H1 (cell line): ENCODE measurements around the gene KNCN. TPM values are rescaled to one million over a fixed set of nuclear protein-coding genes. Genes with fewer than 3 reads are reported as not detected.

Experiments used
- CTCF ChIA-PET: fragments of 300-600 bp; sonication (Branson Sonifier 250); formaldehyde crosslinking; loops from one replicate; lab custom pipeline; 2021; ENCODE audit not compliant: partially characterized antibody; lab: Charles Lee
- POLR2A ChIA-PET: fragments of 300-600 bp; sonication (Branson Sonifier 250); formaldehyde crosslinking; loops from one replicate; lab custom pipeline; 2021; ENCODE audit warnings: inconsistent platforms; ENCODE audit not compliant: partially characterized antibody; lab: Charles Lee
- DNase-seq, 2 experiments: peaks; one replicate each; pipeline versions ENCODE4 v3.0.0 to v3.0.0-alpha.2; 2010 to 2022; ENCODE audit warnings: low spot score in 2 of 2, low read depth in 1 of 2, mixed read lengths in 1 of 2
- FAIRE-seq: peaks from 2 replicates; lab custom pipeline; 2011; peaks lifted over from hg19 to GRCh38; lab: Jason Lieb, UNC
- H2AFZ ChIP-seq: 2 replicates; pipeline ENCODE4 v1.8.1; 2012; ENCODE audit warnings: low read length, inconsistent platforms
- H2AK5ac ChIP-seq: 2 replicates; pipeline ENCODE4 v1.6.1; 2013; ENCODE audit warnings: low read depth, low read length
- H2BK120ac ChIP-seq: replicated peaks from 2 replicates; pipeline ENCODE3; 2013; ENCODE audit warnings: low read depth, low read length, inconsistent platforms
- H2BK12ac ChIP-seq: 2 replicates; pipeline ENCODE4 v1.6.1; 2013; ENCODE audit warnings: low read depth, low read length
- H2BK15ac ChIP-seq: 2 replicates; pipeline ENCODE4 v1.6.1; 2013; ENCODE audit warnings: low read length
- H2BK20ac ChIP-seq: 2 replicates; pipeline ENCODE4 v1.6.1; 2013; ENCODE audit warnings: low read length
- H2BK5ac ChIP-seq: 2 replicates; pipeline ENCODE4 v1.6.1; 2013; ENCODE audit warnings: low read depth, low read length
- H3K14ac ChIP-seq: 2 replicates; pipeline ENCODE4 v1.6.1; 2013; ENCODE audit warnings: inconsistent platforms; ENCODE audit not compliant: insufficient read length
- H3K18ac ChIP-seq: 2 replicates; pipeline ENCODE4 v1.6.1; 2013; ENCODE audit warnings: low read length; ENCODE audit errors: extremely low read depth
- H3K23ac ChIP-seq: 2 replicates; pipeline ENCODE4 v1.6.1; 2013; ENCODE audit warnings: inconsistent platforms; ENCODE audit not compliant: insufficient read length
- H3K23me2 ChIP-seq: 2 replicates; pipeline ENCODE4 v1.6.1; 2013; ENCODE audit warnings: low read depth, low read length
- H3K27ac ChIP-seq: 2 replicates; pipeline ENCODE4 v1.6.1; 2011; ENCODE audit warnings: low read depth, low read length, inconsistent platforms
- H3K27me3 ChIP-seq, 4 experiments: replicated peaks in 1 of 4; 1 replicate in 1 of 4; 2 replicates in 3 of 4; pipeline versions ENCODE4 v1.6.1 to v1.8.1; 2011 to 2013; ENCODE audit warnings: low read length in 3 of 4, mild to moderate bottlenecking in 3 of 4, inconsistent platforms in 2 of 4, mixed read lengths in 2 of 4, moderate library complexity in 1 of 4; ENCODE audit not compliant: control insufficient read depth in 3 of 4, insufficient read depth in 3 of 4; ENCODE audit errors: extremely low read depth in 1 of 4
- H3K36me3 ChIP-seq, 4 experiments: 2 replicates each; pipeline versions ENCODE4 v1.6.1 to v1.8.1; 2011 to 2013; ENCODE audit warnings: mild to moderate bottlenecking in 4 of 4, low read length in 3 of 4, moderate library complexity in 2 of 4, control low read depth in 1 of 4, inconsistent platforms in 1 of 4; ENCODE audit not compliant: insufficient read depth in 4 of 4, control insufficient read depth in 2 of 4
- H3K4ac ChIP-seq: replicated peaks from 2 replicates; pipeline ENCODE3; 2013; ENCODE audit warnings: low read length, low read depth, mixed read lengths, inconsistent platforms; ENCODE audit not compliant: insufficient read length
- H3K4me1 ChIP-seq, 4 experiments: replicated peaks in 1 of 4; 1 replicate in 1 of 4; 2 replicates in 3 of 4; pipeline versions ENCODE4 v1.6.1 to v1.8.1; 2011 to 2013; ENCODE audit warnings: low read length in 3 of 4, inconsistent platforms in 2 of 4, mixed read lengths in 1 of 4; ENCODE audit not compliant: insufficient read depth in 4 of 4, control insufficient read depth in 3 of 4
- H3K4me2 ChIP-seq, 2 experiments: 2 replicates each; pipeline versions ENCODE4 v1.6.1 to v1.8.1; 2011 to 2013; ENCODE audit warnings: low read depth in 2 of 2, low read length in 2 of 2, control low read depth in 1 of 2, inconsistent platforms in 1 of 2, mild to moderate bottlenecking in 1 of 2; ENCODE audit not compliant: insufficient read depth in 1 of 2
- H3K4me3 ChIP-seq, 4 experiments: fragments of 200-600, 300-600 bp in 1 of 4; sonication (generic), shearing (Covaris generic), sonication (Bioruptor Twin) in 1 of 4; 2 replicates each; pipeline versions ENCODE4 v1.5.1 to v1.8.1; 2011 to 2016; ENCODE audit warnings: low read length in 4 of 4, low read depth in 3 of 4, control low read depth in 2 of 4, inconsistent platforms in 2 of 4, mild to moderate bottlenecking in 2 of 4, mixed read lengths in 1 of 4, moderate library complexity in 1 of 4; ENCODE audit not compliant: insufficient read depth in 2 of 4; ENCODE audit errors: extremely low read depth in 1 of 4
- H3K56ac ChIP-seq: replicated peaks from 2 replicates; pipeline ENCODE3; 2013; ENCODE audit warnings: low read depth, mild to moderate bottlenecking, mixed read lengths, low read length, inconsistent platforms; ENCODE audit not compliant: insufficient read length
- H3K79me1 ChIP-seq: 2 replicates; pipeline ENCODE4 v1.6.1; 2013; ENCODE audit warnings: low read depth, low read length, control low read depth
- H3K79me2 ChIP-seq, 2 experiments: 2 replicates each; pipeline versions ENCODE4 v1.6.1 to v1.8.1; 2012 to 2013; ENCODE audit warnings: low read length in 2 of 2, mild to moderate bottlenecking in 2 of 2, inconsistent platforms in 1 of 2; ENCODE audit not compliant: insufficient read depth in 2 of 2, control insufficient read depth in 1 of 2
- H3K9ac ChIP-seq, 4 experiments: replicated peaks in 1 of 4; 1 replicate in 1 of 4; 2 replicates in 3 of 4; pipeline versions ENCODE4 v1.6.1 to v1.8.1; 2011 to 2013; ENCODE audit warnings: low read depth in 3 of 4, low read length in 3 of 4, control low read depth in 2 of 4, mild to moderate bottlenecking in 2 of 4, moderate library complexity in 2 of 4, inconsistent platforms in 1 of 4; ENCODE audit errors: extremely low read depth in 1 of 4
- H3K9me3 ChIP-seq, 2 experiments: 2 replicates each; pipeline versions ENCODE4 v1.6.1 to v1.8.1; 2012 to 2013; ENCODE audit warnings: mild to moderate bottlenecking in 2 of 2, moderate library complexity in 2 of 2, control low read depth in 1 of 2, inconsistent platforms in 1 of 2, low read depth in 1 of 2, low read length in 1 of 2, mixed read lengths in 1 of 2; ENCODE audit not compliant: insufficient read depth in 2 of 2
- H4K20me1 ChIP-seq, 2 experiments: replicated peaks in 1 of 2; 2 replicates each; pipeline versions ENCODE3 to v1.8.1; 2011 to 2013; ENCODE audit warnings: inconsistent platforms in 2 of 2, low read length in 2 of 2, mild to moderate bottlenecking in 1 of 2; ENCODE audit not compliant: insufficient read depth in 2 of 2, control insufficient read depth in 1 of 2
- H4K5ac ChIP-seq: 2 replicates; pipeline ENCODE4 v1.6.1; 2013; ENCODE audit warnings: low read length, low read depth, mixed read lengths, inconsistent platforms; ENCODE audit not compliant: insufficient read length
- H4K8ac ChIP-seq: 2 replicates; pipeline ENCODE4 v1.8.0; 2013; ENCODE audit warnings: mild to moderate bottlenecking, moderate library complexity, low read length, inconsistent platforms; ENCODE audit not compliant: insufficient read depth; ENCODE audit errors: extremely low read depth
- H4K91ac ChIP-seq: replicated peaks from 2 replicates; pipeline ENCODE3; 2013; ENCODE audit warnings: low read length, mixed read lengths, inconsistent platforms; ENCODE audit not compliant: insufficient read length
- CEBPB ChIP-seq: IDR thresholded peaks from 2 replicates; pipeline ENCODE4 v1.6.1; 2012; ENCODE audit warnings: low read depth, low read length
- CTBP2 ChIP-seq: IDR thresholded peaks from 2 replicates; pipeline ENCODE4 v1.7.0; 2011; ENCODE audit warnings: borderline replicate concordance, mild to moderate bottlenecking, moderate library complexity, mixed read lengths, low read length; ENCODE audit not compliant: insufficient read depth, insufficient read length
- EZH2 ChIP-seq: fragments of 200-600 bp; sonication (generic); IDR thresholded peaks from 2 replicates; pipeline ENCODE4 v1.7.1; 2012; ENCODE audit warnings: low read depth, mild to moderate bottlenecking, moderate library complexity, low read length, inconsistent platforms; ENCODE audit not compliant: severe bottlenecking
- GTF2F1 ChIP-seq: IDR thresholded peaks from 2 replicates; pipeline ENCODE4 v1.6.1; 2012; ENCODE audit warnings: low read depth, low read length, improper control_type of control experiment, borderline replicate concordance
- JUN ChIP-seq: IDR thresholded peaks from 2 replicates; pipeline ENCODE4 v1.6.1; 2011; ENCODE audit warnings: low read depth, mild to moderate bottlenecking, improper control_type of control experiment, low read length
- MAFK ChIP-seq: IDR thresholded peaks from 2 replicates; pipeline ENCODE4 v1.6.1; 2012; ENCODE audit warnings: low read depth, mild to moderate bottlenecking, improper control_type of control experiment, low read length
- NRF1 ChIP-seq: IDR thresholded peaks from 2 replicates; pipeline ENCODE4 v1.6.1; 2011; ENCODE audit warnings: mild to moderate bottlenecking, low read depth, low read length, improper control_type of control experiment
- RXRA ChIP-seq: IDR thresholded peaks from 2 replicates; pipeline ENCODE4 v1.6.1; 2011; ENCODE audit warnings: low read depth, mild to moderate bottlenecking, low read length, moderate library complexity; ENCODE audit not compliant: insufficient read depth
- SAP30 ChIP-seq: fragments of 300-600 bp; sonication (generic); IDR thresholded peaks from 2 replicates; pipeline ENCODE4 v1.7.1; 2012; ENCODE audit warnings: low read length, moderate library complexity, mild to moderate bottlenecking, inconsistent platforms; ENCODE audit not compliant: insufficient read depth, insufficient replicate concordance
- SIN3A ChIP-seq, 2 experiments: IDR thresholded peaks in 1 of 2; conservative IDR thresholded peaks in 1 of 2; 2 replicates each; pipeline ENCODE4 v1.6.1; 2011 to 2012; ENCODE audit warnings: low read length in 2 of 2, improper control_type of control experiment in 1 of 2, low read depth in 1 of 2, mild to moderate bottlenecking in 1 of 2
- SP4 ChIP-seq: IDR thresholded peaks from 2 replicates; pipeline ENCODE4 v1.6.1; 2012; ENCODE audit warnings: low read length, inconsistent platforms
- TBP ChIP-seq: IDR thresholded peaks from 2 replicates; pipeline ENCODE4 v1.6.1; 2011; ENCODE audit warnings: low read depth, low read length, improper control_type of control experiment
- WGBS, 2 experiments: shearing (Covaris generic) in 1 of 2; methylation state at CpG; one replicate each; pipeline versions ENCODE4 v1.1.6 to v1.1.7; 2013 to 2015; ENCODE audit warnings: low lambda C conversion rate in 2 of 2, mixed read lengths in 2 of 2, inconsistent platforms in 1 of 2, low coverage in 1 of 2, missing lambda C conversion rate in 1 of 2; ENCODE audit not compliant: insufficient replicate concordance in 2 of 2, insufficient coverage in 1 of 2, insufficient read length in 1 of 2; ENCODE audit errors: extremely low coverage in 1 of 2, missing lambda C conversion rate in 1 of 2; 5-methylcytosine and 5-hydroxymethylcytosine counted together
- polyA plus RNA-seq, 7 experiments: library from polyadenylated mRNA; depleted of rRNA in 3 of 7; stranded (reverse) in 5 of 7; unstranded in 2 of 7; fragments of >200 nt in 5 of 7; fragments of 200-250 nt in 2 of 7; gene quantifications; 1 replicate in 5 of 7; 2 replicates in 1 of 7; 4 replicates in 1 of 7; pipeline versions ENCODE4 v1.2.1 to v1.2.3, GENCODE V29; 2011 to 2013; ENCODE audit warnings: missing spikeins in 2 of 7, mixed read lengths in 2 of 7
- total RNA-seq: library from RNA; stranded (reverse); fragmentation: NEBNext Ultra II Directional; extraction: Animal tissue kit (Norgen Biotek cat#: 25700); gene quantifications from 2 replicates; pipeline ENCODE4 v1.2.1, GENCODE V29; 2021
- TF ChIP-seq, protein P1 (sequence below): IDR thresholded peaks from 2 replicates; pipeline ENCODE4 v1.6.1; 2011; ENCODE audit warnings: low read depth, mild to moderate bottlenecking, low read length; ENCODE audit not compliant: insufficient read depth

Gene KNCN
- total and polyA plus RNA-seq, 2 of the 8 experiments (the other 6 are each of a cell fraction or from before 2014, with no cell fraction given), result not detected

DNA sequence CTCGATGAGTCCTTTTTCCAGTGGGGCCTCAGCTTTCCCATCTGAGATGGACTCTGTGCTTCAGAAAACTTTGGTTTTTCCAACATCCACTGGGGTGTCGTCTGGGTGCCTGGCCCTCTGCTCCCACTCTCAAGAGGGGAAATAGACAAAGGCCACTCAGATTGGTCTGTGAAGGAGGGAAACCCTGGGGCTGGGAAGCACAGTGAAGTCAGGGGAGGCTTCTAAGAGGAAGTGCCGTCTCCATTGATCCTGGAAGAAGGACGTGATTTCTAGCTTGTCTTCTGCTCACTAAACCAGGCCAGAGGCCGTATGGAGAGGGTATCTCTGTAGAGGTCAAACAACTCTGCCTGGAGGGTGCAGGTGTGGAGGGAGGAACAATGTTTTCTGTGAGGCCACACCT lies 5.2 kb downstream of the KNCN start:
- FAIRE-seq, result no peak
- TF ChIP-seq SAP30 (no peak), CEBPB (no peak), JUN (no peak), SP4 (no peak), TBP (no peak), SIN3A (conservative IDR thresholded peaks at IDR 0.05 in 1 of 2, IDR thresholded peaks at IDR 0.05 in 1 of 2; ENCODE audit: low read depth in 1 of 2, low read length in 2 of 2) (no peak), EZH2 (no peak), MAFK (no peak), GTF2F1 (no peak), CTBP2 (no peak), NRF1 (no peak), RXRA (no peak)
- TF ChIP-seq, protein P1, sequence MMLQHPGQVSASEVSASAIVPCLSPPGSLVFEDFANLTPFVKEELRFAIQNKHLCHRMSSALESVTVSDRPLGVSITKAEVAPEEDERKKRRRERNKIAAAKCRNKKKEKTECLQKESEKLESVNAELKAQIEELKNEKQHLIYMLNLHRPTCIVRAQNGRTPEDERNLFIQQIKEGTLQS, result no peak

More for the DNA sequence above, 5.2 kb downstream of the KNCN start:
- peaks cover 31 to 56% (median 52%) of the 10 kb centered on the region in 4 experiments for H3K27me3 ChIP-seq
- H2BK20ac ChIP-seq, result no peak overlapping the region
- ChIA-PET POLR2A (interaction anchor here (0.6 to 1.4 kb wide), 4 partner anchors 11 to 69 kb away, joined by 3 to 5 read pairs (median 4); a partner anchor contains a TSS), CTCF (interaction anchor here (0.6 to 25.0 kb wide), 7 partner anchors 8 to 135 kb away, joined by 3 to 1068 read pairs (median 26); partner anchors contain the start of gene DMBX1)
- no peak for DNase-seq
- H4K20me1 ChIP-seq, result no peaks in the 10 kb centered on the region
- H2AFZ ChIP-seq, result no peak overlapping the region
- no peaks in the 10 kb centered on the region for H3K79me1 ChIP-seq
- no peaks in the 10 kb centered on the region for H3K79me2 ChIP-seq
- H2BK120ac ChIP-seq, result no peak overlapping the region
- no peak overlapping the region for H2AK5ac ChIP-seq
- H3K36me3 ChIP-seq, result no peaks in the 10 kb centered on the region
- peaks cover 12% of the 10 kb centered on the region for H3K23me2 ChIP-seq
- H3K4me2 ChIP-seq, result no peak overlapping the region
- H3K56ac ChIP-seq, result no peak overlapping the region
- H2BK5ac ChIP-seq, result no peak overlapping the region
- no peak overlapping the region for H4K8ac ChIP-seq
- H3K4me1 ChIP-seq, result peaks cover 0 to 30% (median 19%) of the 10 kb centered on the region in 4 experiments; a peak in 6 of 7 replicates
- no peak overlapping the region for H3K27ac ChIP-seq
- no peak overlapping the region for H3K14ac ChIP-seq
- WGBS, 2 experiments, result 71% methylated on average over 5 of the region's 5 CpGs; no CpG with 5 or more reads in 1 of the 2 experiments
- no peak overlapping the region for H4K91ac ChIP-seq
- H3K9me3 ChIP-seq, result no peaks in the 10 kb centered on the region
- H3K23ac ChIP-seq, result no peak overlapping the region
- H3K4ac ChIP-seq, result no peak overlapping the region
- H2BK15ac ChIP-seq, result no peak overlapping the region
- H2BK12ac ChIP-seq, result no peak overlapping the region
- H3K18ac ChIP-seq, result no peak overlapping the region
- no peak overlapping the region for H4K5ac ChIP-seq
- H3K4me3 ChIP-seq, result no peak overlapping the region
- H3K9ac ChIP-seq, result no peak overlapping the region
